H9 (cell line): ENCODE results near the gene KIF13A. TPM values are rescaled to one million over a fixed set of nuclear protein-coding genes. Genes with fewer than 3 reads are reported as not detected.
"Not testable (repeated sequence)": the region's sequence is repeated elsewhere in the genome, so short reads cannot be mapped to it uniquely, and the experiment has no call there.

Experiments
- DNase-seq: peaks from one replicate; pipeline ENCODE4 v3.0.0-alpha.2; 2017
- H2AFZ ChIP-seq: one replicate; pipeline ENCODE4 v1.6.1; 2013; ENCODE audit warnings: mild to moderate bottlenecking, low read length, control low read depth, moderate library complexity
- H2AK5ac ChIP-seq: 2 replicates; pipeline ENCODE4 v1.6.1; 2013; ENCODE audit warnings: low read length, control low read depth, mixed read lengths; ENCODE audit not compliant: insufficient read length
- H2BK120ac ChIP-seq: one replicate; pipeline ENCODE4 v1.6.1; 2013; ENCODE audit warnings: low read depth, mild to moderate bottlenecking, low read length, control low read depth, inconsistent platforms; ENCODE audit not compliant: poor library complexity, severe bottlenecking
- H2BK12ac ChIP-seq: 2 replicates; pipeline ENCODE4 v1.6.1; 2013; ENCODE audit warnings: low read length, control low read depth, mixed read lengths, low read depth; ENCODE audit not compliant: insufficient read length
- H2BK15ac ChIP-seq: 2 replicates; pipeline ENCODE4 v1.6.1; 2013; ENCODE audit warnings: low read depth, low read length, control low read depth
- H2BK20ac ChIP-seq: one replicate; pipeline ENCODE4 v1.6.1; 2013; ENCODE audit warnings: low read depth, mild to moderate bottlenecking, low read length, control low read depth, inconsistent platforms; ENCODE audit not compliant: poor library complexity, severe bottlenecking
- H2BK5ac ChIP-seq: 2 replicates; pipeline ENCODE4 v1.6.1; 2013; ENCODE audit warnings: low read length, control low read depth, mixed read lengths; ENCODE audit not compliant: insufficient read length
- H3K14ac ChIP-seq: 2 replicates; pipeline ENCODE4 v1.6.1; 2013; ENCODE audit warnings: low read length, control low read depth; ENCODE audit not compliant: insufficient read depth
- H3K18ac ChIP-seq: 2 replicates; pipeline ENCODE4 v1.6.1; 2013; ENCODE audit warnings: low read depth, mild to moderate bottlenecking, mixed read lengths, low read length, control low read depth; ENCODE audit not compliant: insufficient read length
- H3K23ac ChIP-seq: 2 replicates; pipeline ENCODE4 v1.6.1; 2013; ENCODE audit warnings: low read length, control low read depth, mixed read lengths, low read depth; ENCODE audit not compliant: insufficient read length
- H3K23me2 ChIP-seq: 2 replicates; pipeline ENCODE4 v1.6.1; 2013; ENCODE audit warnings: low read depth, mild to moderate bottlenecking, mixed read lengths, low read length, control low read depth; ENCODE audit not compliant: insufficient read length, poor library complexity, severe bottlenecking
- H3K27ac ChIP-seq: 2 replicates; pipeline ENCODE4 v1.5.1; 2013; ENCODE audit warnings: low read length, control low read depth, mixed read lengths, low read depth; ENCODE audit not compliant: insufficient read length
- H3K27me3 ChIP-seq: 2 replicates; pipeline ENCODE4 v1.6.1; 2013; ENCODE audit warnings: low read length, control low read depth, inconsistent platforms; ENCODE audit not compliant: insufficient read depth
- H3K4ac ChIP-seq: 2 replicates; pipeline ENCODE4 v1.6.1; 2013; ENCODE audit warnings: low read depth, mild to moderate bottlenecking, control low read depth, inconsistent platforms, low read length, moderate library complexity
- H3K4me1 ChIP-seq: 2 replicates; pipeline ENCODE4 v1.6.1; 2013; ENCODE audit warnings: low read length, control low read depth, inconsistent platforms; ENCODE audit not compliant: insufficient read depth
- H3K4me2 ChIP-seq: 2 replicates; pipeline ENCODE4 v1.6.1; 2013; ENCODE audit warnings: low read length, control low read depth, mixed read lengths; ENCODE audit not compliant: insufficient read length, insufficient read depth
- H3K56ac ChIP-seq: 2 replicates; pipeline ENCODE4 v1.6.1; 2013; ENCODE audit warnings: low read depth, mild to moderate bottlenecking, mixed read lengths, low read length, control low read depth; ENCODE audit not compliant: insufficient read length
- H3K79me1 ChIP-seq: 2 replicates; pipeline ENCODE4 v1.6.1; 2013; ENCODE audit warnings: low read depth, mild to moderate bottlenecking, moderate library complexity, low read length, control low read depth, inconsistent platforms; ENCODE audit not compliant: insufficient read depth, poor library complexity, severe bottlenecking
- H3K79me2 ChIP-seq: 2 replicates; pipeline ENCODE4 v1.6.1; 2013; ENCODE audit warnings: low read length, control low read depth, inconsistent platforms; ENCODE audit not compliant: insufficient read depth
- H3K9ac ChIP-seq: 2 replicates; pipeline ENCODE4 v1.6.1; 2013; ENCODE audit warnings: low read length, control low read depth, mixed read lengths; ENCODE audit not compliant: insufficient read length; ENCODE audit errors: extremely low read depth
- H3K9me3 ChIP-seq: one replicate; pipeline ENCODE4 v1.6.1; 2013; ENCODE audit warnings: low read depth, low read length, inconsistent platforms; ENCODE audit not compliant: control insufficient read depth
- H3T11ph ChIP-seq: one replicate; pipeline ENCODE4 v1.6.1; 2013; ENCODE audit warnings: mild to moderate bottlenecking, low read length, control low read depth, inconsistent platforms
- H4K20me1 ChIP-seq: one replicate; pipeline ENCODE4 v1.6.1; 2013; ENCODE audit not compliant: control insufficient read depth, insufficient read length, insufficient read depth
- H4K5ac ChIP-seq: 2 replicates; pipeline ENCODE4 v1.6.1; 2013; ENCODE audit warnings: low read depth, mild to moderate bottlenecking, mixed read lengths, low read length, control low read depth; ENCODE audit not compliant: insufficient read length
- H4K8ac ChIP-seq: replicated peaks from 2 replicates; pipeline ENCODE4 v1.6.1; 2013; ENCODE audit warnings: low read length, control low read depth, mixed read lengths, low read depth; ENCODE audit not compliant: insufficient read length
- H4K91ac ChIP-seq: 2 replicates; pipeline ENCODE4 v1.6.1; 2013; ENCODE audit warnings: low read depth, mild to moderate bottlenecking, moderate library complexity, mixed read lengths, low read length, control low read depth; ENCODE audit not compliant: insufficient read length
- H3K27ac Mint-ChIP-seq, 3 experiments: 2 replicates in 2 of 3; 3 replicates in 1 of 3; pipeline ENCODE4 v1.8.0; 2020 to 2021; ENCODE audit warnings: mixed read lengths in 3 of 3, mild to moderate bottlenecking in 1 of 3, moderate library complexity in 1 of 3
- H3K27me3 Mint-ChIP-seq: 2 replicates; pipeline ENCODE4 v1.8.0; 2021; ENCODE audit warnings: low read depth, mild to moderate bottlenecking, moderate library complexity, mixed read lengths
- H3K36me3 Mint-ChIP-seq, 3 experiments: 2 replicates in 2 of 3; 3 replicates in 1 of 3; pipeline ENCODE4 v1.8.0; 2020 to 2021; ENCODE audit warnings: low read depth in 3 of 3, mixed read lengths in 3 of 3; ENCODE audit not compliant: insufficient read depth in 1 of 3
- H3K4me1 Mint-ChIP-seq, 2 experiments: 2 replicates each; pipeline ENCODE4 v1.8.0; 2020; ENCODE audit warnings: mixed read lengths in 2 of 2
- H3K4me3 Mint-ChIP-seq, 2 experiments: 2 replicates in 1 of 2; 3 replicates in 1 of 2; pipeline ENCODE4 v1.8.0; 2020 to 2021; ENCODE audit warnings: mild to moderate bottlenecking in 2 of 2, mixed read lengths in 2 of 2, moderate library complexity in 1 of 2
- H3K9me3 Mint-ChIP-seq, 2 experiments: 2 replicates in 1 of 2; 3 replicates in 1 of 2; pipeline ENCODE4 v1.8.0; 2020; ENCODE audit warnings: mild to moderate bottlenecking in 2 of 2, mixed read lengths in 2 of 2, moderate library complexity in 1 of 2
- WGBS: extraction: QIAGEN DNeasy Blood & Tissue Kit; methylation state at CpG from one replicate; pipeline ENCODE4 v1.1.7; 2013; ENCODE audit warnings: missing lambda C conversion rate, low lambda C conversion rate, mixed read lengths; ENCODE audit not compliant: insufficient read length; ENCODE audit errors: extremely low coverage; 5-methylcytosine and 5-hydroxymethylcytosine counted together
- total RNA-seq: library from RNA; stranded (reverse); gene quantifications from 2 replicates; pipeline ENCODE4 v1.2.1, GENCODE V29; 2021
- TF ChIP-seq, protein P1 (sequence below): fragments of 200-600 bp; sonication (generic); conservative IDR thresholded peaks from 3 replicates; pipeline ENCODE4 v1.8.0; 2021; ENCODE audit warnings: antibody characterized with exemption, mild to moderate bottlenecking

KIF13A gene
- total RNA-seq, 1 experiment from 2014 or later, result 38.2 TPM

DNA sequence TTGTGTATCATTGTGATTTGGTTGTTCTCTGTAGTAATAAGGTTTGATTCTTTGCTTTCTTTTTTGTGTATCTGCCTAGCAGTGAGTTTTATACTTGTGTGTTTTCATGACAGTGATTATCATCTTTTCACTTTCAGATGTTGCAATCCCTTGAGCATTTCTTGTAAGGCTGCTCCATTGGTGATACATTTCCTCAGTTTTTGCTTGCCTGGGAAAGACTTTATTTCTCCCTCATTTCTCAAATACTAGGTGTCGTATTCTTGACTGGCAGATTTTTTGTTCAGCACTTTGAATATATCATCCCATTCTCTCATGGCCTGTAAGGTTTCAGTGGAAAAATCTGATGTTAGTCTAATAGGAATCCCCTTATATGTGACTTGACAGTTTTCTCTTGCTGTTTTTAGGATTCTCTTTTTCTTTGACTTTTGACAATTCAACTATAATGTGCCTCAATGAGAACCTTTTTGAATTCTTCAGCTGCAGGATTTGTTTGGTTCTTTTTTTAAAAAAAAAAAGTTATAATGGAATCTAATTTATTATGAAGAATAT, 249.7 kb downstream of the KIF13A start:
- H4K91ac ChIP-seq, result no peak overlapping the region
- no peaks in the 10 kb centered on the region; the same call in 1 of the 2 replicates for H3K27me3 Mint-ChIP-seq
- no peak for DNase-seq
- H3K4me1 ChIP-seq, result 0 out of 2 replicates have a peak, but pooled peaks cover 3% of the 10 kb centered on the region
- no peak overlapping the region for H3T11ph ChIP-seq
- no peak overlapping the region for H2BK5ac ChIP-seq
- H3K4ac ChIP-seq, result no peak overlapping the region
- no peak overlapping the region for H3K27ac Mint-ChIP-seq
- TF ChIP-seq, protein P1, sequence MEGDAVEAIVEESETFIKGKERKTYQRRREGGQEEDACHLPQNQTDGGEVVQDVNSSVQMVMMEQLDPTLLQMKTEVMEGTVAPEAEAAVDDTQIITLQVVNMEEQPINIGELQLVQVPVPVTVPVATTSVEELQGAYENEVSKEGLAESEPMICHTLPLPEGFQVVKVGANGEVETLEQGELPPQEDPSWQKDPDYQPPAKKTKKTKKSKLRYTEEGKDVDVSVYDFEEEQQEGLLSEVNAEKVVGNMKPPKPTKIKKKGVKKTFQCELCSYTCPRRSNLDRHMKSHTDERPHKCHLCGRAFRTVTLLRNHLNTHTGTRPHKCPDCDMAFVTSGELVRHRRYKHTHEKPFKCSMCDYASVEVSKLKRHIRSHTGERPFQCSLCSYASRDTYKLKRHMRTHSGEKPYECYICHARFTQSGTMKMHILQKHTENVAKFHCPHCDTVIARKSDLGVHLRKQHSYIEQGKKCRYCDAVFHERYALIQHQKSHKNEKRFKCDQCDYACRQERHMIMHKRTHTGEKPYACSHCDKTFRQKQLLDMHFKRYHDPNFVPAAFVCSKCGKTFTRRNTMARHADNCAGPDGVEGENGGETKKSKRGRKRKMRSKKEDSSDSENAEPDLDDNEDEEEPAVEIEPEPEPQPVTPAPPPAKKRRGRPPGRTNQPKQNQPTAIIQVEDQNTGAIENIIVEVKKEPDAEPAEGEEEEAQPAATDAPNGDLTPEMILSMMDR, result no peak
- WGBS, result no CpG with 5 or more reads among the region's 1 CpG
- H3K18ac ChIP-seq, result no peak overlapping the region
- no peaks in the 10 kb centered on the region for H3K23me2 ChIP-seq
- H4K20me1 ChIP-seq, result no peaks in the 10 kb centered on the region
- no peak overlapping the region for H3K14ac ChIP-seq
- no peak overlapping the region for H2BK12ac ChIP-seq
- H3K4me1 Mint-ChIP-seq, result peaks cover 4 to 6% of the 10 kb centered on the region in 2 experiments
- no peak overlapping the region for H3K56ac ChIP-seq
- no peaks in the 10 kb centered on the region for H3K79me1 ChIP-seq
- no peak overlapping the region for H4K5ac ChIP-seq
- H3K9me3 Mint-ChIP-seq, result peaks cover 33 to 34% of the 10 kb centered on the region in 2 experiments
- no peak overlapping the region for H2AFZ ChIP-seq
- H3K4me3 Mint-ChIP-seq, result no peak overlapping the region; a peak in 1 of 5 replicates
- no peak overlapping the region for H4K8ac ChIP-seq
- no peak overlapping the region for H2AK5ac ChIP-seq
- peaks cover 6 to 18% (median 15%) of the 10 kb centered on the region in 3 experiments; a peak in 6 of 7 replicates for H3K36me3 Mint-ChIP-seq
- H3K23ac ChIP-seq, result no peak overlapping the region
- no peaks in the 10 kb centered on the region for H3K27me3 ChIP-seq
- no peak overlapping the region for H2BK120ac ChIP-seq
- H2BK20ac ChIP-seq, result no peak overlapping the region
- H3K9me3 ChIP-seq, result no peaks in the 10 kb centered on the region
- H2BK15ac ChIP-seq, result no peak overlapping the region
- no peak overlapping the region for H3K27ac ChIP-seq
- H3K79me2 ChIP-seq, result no peaks in the 10 kb centered on the region
- H3K4me2 ChIP-seq, result no peak overlapping the region
- H3K9ac ChIP-seq, result no peak overlapping the region

DNA sequence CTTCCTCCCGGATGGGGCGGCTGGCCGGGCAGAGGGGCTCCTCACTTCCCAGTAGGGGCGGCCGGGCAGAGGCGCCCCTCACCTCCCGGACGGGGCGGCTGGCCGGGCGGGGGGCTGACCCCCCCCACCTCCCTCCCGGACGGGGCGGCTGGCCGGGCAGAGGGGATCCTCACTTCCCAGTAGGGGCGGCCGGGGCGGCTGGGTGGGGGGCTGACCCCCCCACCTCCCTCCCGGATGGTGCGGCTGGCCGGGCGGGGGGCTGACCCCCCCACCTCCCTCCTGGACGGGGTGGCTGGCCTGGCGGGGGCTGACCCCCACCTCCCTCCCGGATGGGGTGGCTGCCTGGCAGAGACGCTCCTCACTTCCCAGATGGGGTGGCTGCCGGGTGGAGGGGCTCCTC, 252.1 kb downstream of the KIF13A start:
- not testable (repeated sequence) for H2BK5ac ChIP-seq, H2BK120ac ChIP-seq, H2BK12ac ChIP-seq, H3K79me2 ChIP-seq, H2BK20ac ChIP-seq, H3K27ac Mint-ChIP-seq, H3K79me1 ChIP-seq, H3K9ac ChIP-seq, H3K4me1 Mint-ChIP-seq, H3K27ac ChIP-seq, H3K23ac ChIP-seq, H4K8ac ChIP-seq, H3K9me3 ChIP-seq, H3K14ac ChIP-seq, H3K27me3 Mint-ChIP-seq, H3K4me3 Mint-ChIP-seq, H3K27me3 ChIP-seq, H3K18ac ChIP-seq, H3K23me2 ChIP-seq, H3K56ac ChIP-seq, H3K4me2 ChIP-seq, H2AFZ ChIP-seq, H2BK15ac ChIP-seq, H4K5ac ChIP-seq, H4K91ac ChIP-seq, H3T11ph ChIP-seq, DNase-seq, H4K20me1 ChIP-seq, H3K4me1 ChIP-seq, H3K4ac ChIP-seq, H2AK5ac ChIP-seq
- Mint-ChIP-seq H3K9me3 (peaks cover 33 to 34% of the 10 kb centered on the region in 2 experiments), H3K36me3 (peaks cover 6 to 18% (median 15%) of the 10 kb centered on the region in 3 experiments; a peak in 6 of 7 replicates)
- no CpG with 5 or more reads among the region's 27 CpGs for WGBS
